ENCODE results near the gene PSORS1C1.

GRCh38 chr6:31138982-31139381, 24.4 kb downstream of the PSORS1C1 start, which contains the start of gene PSORS1C2:
- no peak for TF ChIP-seq EZH2phosphoT487 (IDR thresholded peaks at IDR 0.05; ENCODE audit: low read depth, severe bottlenecking, unreplicated experiment)
- no peak for TF ChIP-seq CTCF (IDR thresholded peaks at IDR 0.05; ENCODE audit: poor library complexity)
